ENCODE data around the gene PRTFDC1. TPM values are rescaled to one million over a fixed set of nuclear protein-coding genes. Genes with fewer than 3 reads are reported as not detected.

Gene PRTFDC1
- total RNA-seq, 5 donors from 2014 or later (not counting 1 experiment from before 2014, with no cell fraction given) = 0.43 to 1.5 (median 0.76) TPM

DNA sequence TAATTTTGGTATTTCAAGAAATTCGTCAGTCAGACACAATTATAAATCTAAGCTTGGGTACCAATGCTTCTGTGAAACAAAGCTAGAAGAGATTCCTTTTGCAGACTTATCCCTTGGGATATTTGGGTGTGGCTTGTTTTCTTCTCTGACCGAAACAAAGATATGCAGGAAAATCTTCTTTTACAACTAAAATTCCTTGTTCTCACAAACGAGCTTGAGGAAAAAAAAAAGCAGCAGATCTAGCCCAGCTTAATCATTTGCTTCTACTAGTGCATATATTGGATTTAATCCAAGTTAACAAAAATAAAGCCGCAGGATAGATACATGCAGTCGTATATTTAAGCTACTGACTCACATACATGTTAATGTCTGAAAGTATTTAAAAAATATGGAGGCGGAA, 104.2 kb downstream of the PRTFDC1 start:
- H3K27me3 Mint-ChIP-seq = peaks cover 0 to 3% of the 10 kb centered on the region in 2 donors
- H3K4me1 ChIP-seq (ENCODE audit: control insufficient read depth in 1 of 2, extremely low read depth in 1 of 2, insufficient read depth in 2 of 2, low read length in 2 of 2) = no peaks in the 10 kb centered on the region
- no peak overlapping the region for H3K4me3 Mint-ChIP-seq
- no peak overlapping the region for H3K4me3 ChIP-seq (ENCODE audit: control insufficient read depth in 1 of 2, extremely low read depth in 1 of 2, low read length in 1 of 2)
- H3K9me3 Mint-ChIP-seq = no peaks in the 10 kb centered on the region
- ATAC-seq (replicated peaks in 1 of 4) (no peak), DNase-seq (no peak)
- H3K4me1 Mint-ChIP-seq = peaks cover 10 to 17% (median 11%) of the 10 kb centered on the region in 3 donors
- no peak overlapping the region for H3K27ac Mint-ChIP-seq
- no CpG with 5 or more reads among the region's 6 CpGs for WGBS (ENCODE audit: insufficient coverage)
- H3K9me3 ChIP-seq = no peaks in the 10 kb centered on the region
- no peaks in the 10 kb centered on the region for H3K36me3 Mint-ChIP-seq
- H3K36me3 ChIP-seq (ENCODE audit: control insufficient read depth in 2 of 2, extremely low read depth in 1 of 2, insufficient read depth in 1 of 2, low read length in 1 of 2) = no peaks in the 10 kb centered on the region
- CTCF ChIA-PET = interaction anchor here in 1 of 2 donors (0.7 kb wide), 1 partner anchor 22 kb away, joined by 3 read pairs; no protein-coding TSS in a partner anchor
- no peak overlapping the region for H3K27ac ChIP-seq (ENCODE audit: low read length)
- POLR2A ChIA-PET = interaction anchor here in 1 of 2 donors (0.7 kb wide), 2 partner anchors 8 to 46 kb away, joined by 3 to 4 read pairs; no protein-coding TSS in a partner anchor
- H3K27me3 ChIP-seq (replicated peaks in 1 of 2; ENCODE audit: control insufficient read depth in 2 of 2, extremely low read depth in 1 of 2, insufficient read depth in 2 of 2, low read length in 1 of 2) = no peaks in the 10 kb centered on the region

DNA sequence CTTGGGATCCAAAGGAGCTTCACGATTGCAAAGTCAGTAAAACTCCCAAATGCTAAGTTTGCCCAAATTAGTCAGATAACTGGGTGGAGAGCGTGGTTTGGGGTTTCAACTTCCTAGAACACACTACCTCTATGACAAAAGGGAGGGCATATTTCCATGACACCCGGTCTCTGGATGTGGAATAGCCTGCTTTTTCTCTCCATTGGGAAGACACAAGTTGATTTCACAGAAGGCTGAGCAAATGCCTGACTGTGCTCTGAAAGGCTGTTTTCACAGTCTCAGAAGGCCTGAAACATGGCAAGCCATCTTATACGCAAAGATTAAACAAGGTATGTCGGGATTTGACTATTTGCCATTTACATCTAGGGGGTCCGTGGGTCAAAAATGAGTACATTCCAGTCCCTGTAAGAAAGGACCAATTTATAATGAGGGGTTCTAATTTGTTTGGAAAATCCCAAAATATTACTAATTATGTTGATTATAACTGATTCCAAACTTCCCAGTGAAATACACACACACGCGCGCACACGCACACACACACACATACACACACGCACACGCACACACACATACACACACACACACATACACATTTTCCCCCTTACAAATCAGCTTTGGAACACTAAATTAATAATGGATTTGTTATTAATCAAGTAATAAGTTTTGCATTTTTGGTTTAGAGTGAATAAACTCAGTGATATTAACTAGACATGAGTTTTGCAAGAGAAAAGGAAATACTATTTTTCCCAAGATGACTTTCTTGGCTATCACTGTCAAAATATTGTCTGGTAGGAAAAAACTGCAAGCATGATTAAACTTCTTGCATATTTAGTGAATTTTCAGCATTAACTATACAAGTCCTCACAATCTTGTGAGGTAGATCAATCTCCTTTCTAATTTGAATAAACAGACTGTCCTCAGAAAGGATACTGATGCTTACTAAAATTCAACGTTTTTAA, 105.0 kb downstream of the PRTFDC1 start:
- Mint-ChIP-seq H3K4me3 (no peak overlapping the region), H3K9me3 (no peaks in the 10 kb centered on the region), H3K4me1 (peaks cover 10 to 17% (median 11%) of the 10 kb centered on the region in 3 donors), H3K27ac (no peak overlapping the region), H3K36me3 (no peaks in the 10 kb centered on the region), H3K27me3 (peaks cover 0 to 3% of the 10 kb centered on the region in 2 donors)
- H3K9me3 ChIP-seq = no peaks in the 10 kb centered on the region
- POLR2A ChIA-PET = interaction anchor here in 1 of 2 donors (0.7 kb wide), 2 partner anchors 7 to 47 kb away, joined by 3 to 4 read pairs; no protein-coding TSS in a partner anchor
- ATAC-seq (replicated peaks in 1 of 4) = no peak
- DNase-seq = no peak
- CTCF ChIA-PET = interaction anchor here in 1 of 2 donors (0.7 kb wide), 1 partner anchor 23 kb away, joined by 3 read pairs; no protein-coding TSS in a partner anchor
- H3K4me1 ChIP-seq (ENCODE audit: control insufficient read depth in 1 of 2, extremely low read depth in 1 of 2, insufficient read depth in 2 of 2, low read length in 2 of 2) = no peaks in the 10 kb centered on the region
- no peaks in the 10 kb centered on the region for H3K27me3 ChIP-seq (replicated peaks in 1 of 2; ENCODE audit: control insufficient read depth in 2 of 2, extremely low read depth in 1 of 2, insufficient read depth in 2 of 2, low read length in 1 of 2)
- H3K27ac ChIP-seq (ENCODE audit: low read length) = no peak overlapping the region
- 90% methylated on average over 2 of the region's 13 CpGs for WGBS (ENCODE audit: insufficient coverage)
- no peak overlapping the region for H3K4me3 ChIP-seq (ENCODE audit: control insufficient read depth in 1 of 2, extremely low read depth in 1 of 2, low read length in 1 of 2)
- H3K36me3 ChIP-seq (ENCODE audit: control insufficient read depth in 2 of 2, extremely low read depth in 1 of 2, insufficient read depth in 1 of 2, low read length in 1 of 2) = no peaks in the 10 kb centered on the region

DNA sequence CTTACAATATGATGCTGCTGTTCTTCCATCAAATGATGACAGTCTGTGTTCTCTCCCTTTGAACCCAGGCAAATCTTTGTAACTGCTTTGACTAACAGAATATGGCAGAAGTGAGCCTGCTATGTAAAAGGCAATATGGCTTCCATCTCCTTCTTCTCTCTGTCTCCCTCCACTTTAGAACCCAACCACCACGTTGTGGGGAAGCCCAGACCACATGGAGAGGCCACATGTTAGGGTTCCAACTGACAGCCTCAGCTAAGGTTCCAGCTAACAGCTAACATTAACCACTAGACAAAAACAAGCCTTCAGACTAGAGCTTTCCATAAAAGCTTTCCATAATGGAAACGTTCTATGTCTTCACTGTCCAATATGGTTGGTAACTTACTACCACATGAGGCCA, 107.7 kb downstream of the PRTFDC1 start:
- ATAC-seq (replicated peaks in 1 of 4) = no peak
- Mint-ChIP-seq H3K36me3 (no peaks in the 10 kb centered on the region), H3K9me3 (no peaks in the 10 kb centered on the region), H3K27ac (no peak overlapping the region), H3K27me3 (peaks cover 0 to 3% of the 10 kb centered on the region in 2 donors), H3K4me3 (no peak overlapping the region), H3K4me1 (peaks cover 0 to 4% (median 0%) of the 10 kb centered on the region in 3 donors)
- no peak overlapping the region for H3K27ac ChIP-seq (ENCODE audit: low read length)
- H3K4me3 ChIP-seq (ENCODE audit: control insufficient read depth in 1 of 2, extremely low read depth in 1 of 2, low read length in 1 of 2) = no peak overlapping the region
- 38% methylated on average over 1 of the region's 2 CpGs for WGBS (ENCODE audit: insufficient coverage)
- no peaks in the 10 kb centered on the region for H3K27me3 ChIP-seq (replicated peaks in 1 of 2; ENCODE audit: control insufficient read depth in 2 of 2, extremely low read depth in 1 of 2, insufficient read depth in 2 of 2, low read length in 1 of 2)
- DNase-seq = no peak
- H3K36me3 ChIP-seq (ENCODE audit: control insufficient read depth in 2 of 2, extremely low read depth in 1 of 2, insufficient read depth in 1 of 2, low read length in 1 of 2) = no peaks in the 10 kb centered on the region
- ChIA-PET POLR2A (interaction anchor here in 1 of 2 donors (0.6 kb wide), 1 partner anchor 31 kb away, joined by 4 read pairs; no protein-coding TSS in a partner anchor), CTCF (no interaction called here)
- H3K4me1 ChIP-seq (ENCODE audit: control insufficient read depth in 1 of 2, extremely low read depth in 1 of 2, insufficient read depth in 2 of 2, low read length in 2 of 2) = no peaks in the 10 kb centered on the region
- H3K9me3 ChIP-seq = no peaks in the 10 kb centered on the region

DNA sequence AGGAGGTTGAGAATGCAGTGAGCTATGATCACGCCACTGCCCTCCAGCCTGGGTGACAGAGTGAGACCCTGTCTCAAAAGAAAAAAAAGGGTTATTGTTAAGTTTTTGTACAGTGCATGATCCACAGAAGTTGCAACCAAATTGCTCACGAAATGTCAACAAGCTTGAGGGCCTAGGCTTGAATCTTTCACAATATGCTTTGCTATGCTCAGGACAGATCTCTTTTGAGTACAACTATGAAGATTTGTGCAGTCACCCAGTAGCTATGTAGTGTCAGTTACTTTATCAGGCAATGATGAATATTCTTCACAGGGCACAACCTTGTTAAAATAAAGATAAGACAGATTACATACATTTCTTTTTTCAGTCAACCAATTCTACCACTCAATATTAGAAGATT, 109.2 kb downstream of the PRTFDC1 start:
- Mint-ChIP-seq H3K4me1 (peaks cover 0 to 4% (median 0%) of the 10 kb centered on the region in 3 donors), H3K4me3 (no peak overlapping the region), H3K27ac (no peak overlapping the region), H3K36me3 (no peaks in the 10 kb centered on the region), H3K9me3 (no peaks in the 10 kb centered on the region), H3K27me3 (peaks cover 0 to 1% of the 10 kb centered on the region in 2 donors)
- 85% methylated on average over 2 of the region's 2 CpGs for WGBS (ENCODE audit: insufficient coverage)
- DNase-seq (no peak), ATAC-seq (replicated peaks in 1 of 4) (no peak)
- ChIA-PET CTCF (interaction anchor here in 1 of 2 donors (0.9 kb wide), 1 partner anchor 13 kb away, joined by 3 read pairs; no protein-coding TSS in a partner anchor), POLR2A (no interaction called here)
- H3K27me3 ChIP-seq (replicated peaks in 1 of 2; ENCODE audit: control insufficient read depth in 2 of 2, extremely low read depth in 1 of 2, insufficient read depth in 2 of 2, low read length in 1 of 2) = no peaks in the 10 kb centered on the region
- H3K4me1 ChIP-seq (ENCODE audit: control insufficient read depth in 1 of 2, extremely low read depth in 1 of 2, insufficient read depth in 2 of 2, low read length in 2 of 2) = no peaks in the 10 kb centered on the region
- no peak overlapping the region for H3K4me3 ChIP-seq (ENCODE audit: control insufficient read depth in 1 of 2, extremely low read depth in 1 of 2, low read length in 1 of 2)
- H3K9me3 ChIP-seq = no peaks in the 10 kb centered on the region
- H3K36me3 ChIP-seq (ENCODE audit: control insufficient read depth in 2 of 2, extremely low read depth in 1 of 2, insufficient read depth in 1 of 2, low read length in 1 of 2) = no peaks in the 10 kb centered on the region
- no peak overlapping the region for H3K27ac ChIP-seq (ENCODE audit: low read length)

DNA sequence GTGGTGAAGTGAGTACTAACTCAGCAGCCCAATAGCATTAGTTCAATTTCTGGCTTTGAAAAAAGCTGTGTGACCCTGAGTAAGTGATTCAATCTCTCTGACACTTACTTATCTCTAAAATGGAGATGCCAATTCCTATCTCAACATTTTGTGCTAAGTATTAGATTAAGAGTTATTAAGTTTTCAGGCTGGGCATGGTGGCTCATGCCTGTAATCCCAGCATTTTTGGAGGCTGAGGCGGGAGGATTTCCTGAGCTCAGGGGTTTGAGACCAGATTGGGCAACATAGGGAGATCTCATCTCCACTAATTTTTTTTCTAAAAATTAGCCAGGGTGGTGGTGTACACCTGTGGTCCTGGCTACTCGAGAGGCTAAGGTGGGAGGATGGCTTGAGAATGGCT, 109.5 kb downstream of the PRTFDC1 start:
- H3K36me3 Mint-ChIP-seq = no peaks in the 10 kb centered on the region
- H3K4me3 ChIP-seq (ENCODE audit: control insufficient read depth in 1 of 2, extremely low read depth in 1 of 2, low read length in 1 of 2) = no peak overlapping the region
- no peaks in the 10 kb centered on the region for H3K27me3 Mint-ChIP-seq
- no peak for ATAC-seq (replicated peaks in 1 of 4)
- H3K4me1 Mint-ChIP-seq = peaks cover 0 to 4% (median 0%) of the 10 kb centered on the region in 3 donors
- DNase-seq = no peak
- no peaks in the 10 kb centered on the region for H3K4me1 ChIP-seq (ENCODE audit: control insufficient read depth in 1 of 2, extremely low read depth in 1 of 2, insufficient read depth in 2 of 2, low read length in 2 of 2)
- ChIA-PET CTCF (interaction anchor here in 1 of 2 donors (0.9 kb wide), 1 partner anchor 13 kb away, joined by 3 read pairs; no protein-coding TSS in a partner anchor), POLR2A (no interaction called here)
- 78% methylated on average over 1 of the region's 2 CpGs for WGBS (ENCODE audit: insufficient coverage)
- H3K27me3 ChIP-seq (replicated peaks in 1 of 2; ENCODE audit: control insufficient read depth in 2 of 2, extremely low read depth in 1 of 2, insufficient read depth in 2 of 2, low read length in 1 of 2) = no peaks in the 10 kb centered on the region
- H3K9me3 Mint-ChIP-seq = peaks cover 0 to 2% (median under 1%) of the 10 kb centered on the region in 3 donors
- no peak overlapping the region for H3K27ac Mint-ChIP-seq
- no peak overlapping the region for H3K27ac ChIP-seq (ENCODE audit: low read length)
- H3K9me3 ChIP-seq = no peaks in the 10 kb centered on the region
- no peaks in the 10 kb centered on the region for H3K36me3 ChIP-seq (ENCODE audit: control insufficient read depth in 2 of 2, extremely low read depth in 1 of 2, insufficient read depth in 1 of 2, low read length in 1 of 2)
- no peak overlapping the region for H3K4me3 Mint-ChIP-seq

DNA sequence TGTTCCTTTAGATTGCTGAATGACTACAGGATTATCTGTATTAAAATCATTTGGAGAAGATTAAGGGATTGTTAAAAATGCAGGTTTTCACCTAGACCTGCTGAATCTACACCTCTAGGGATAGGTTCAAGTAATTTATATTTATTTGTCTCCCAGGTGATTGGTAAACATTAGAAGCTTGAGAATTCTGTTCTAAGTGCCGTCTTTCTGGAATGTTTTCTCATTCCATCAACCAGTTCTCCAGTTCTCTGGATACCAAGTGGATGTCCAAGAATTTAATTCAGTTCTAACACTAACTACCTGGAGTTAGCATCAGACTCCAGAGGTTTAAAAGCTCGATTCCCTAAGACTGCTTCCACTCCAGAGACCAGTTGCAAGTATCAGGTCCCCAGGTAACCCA, 110.9 kb downstream of the PRTFDC1 start:
- H3K36me3 Mint-ChIP-seq = no peaks in the 10 kb centered on the region
- no peaks in the 10 kb centered on the region for H3K36me3 ChIP-seq (ENCODE audit: control insufficient read depth in 2 of 2, extremely low read depth in 1 of 2, insufficient read depth in 1 of 2, low read length in 1 of 2)
- no peaks in the 10 kb centered on the region for H3K4me1 ChIP-seq (ENCODE audit: control insufficient read depth in 1 of 2, extremely low read depth in 1 of 2, insufficient read depth in 2 of 2, low read length in 2 of 2)
- no peak overlapping the region for H3K27ac Mint-ChIP-seq
- POLR2A ChIA-PET = no interaction called here
- ATAC-seq (replicated peaks in 1 of 4) (no peak), DNase-seq (no peak)
- CTCF ChIA-PET = no interaction called here
- H3K9me3 Mint-ChIP-seq = peaks cover 0 to 7% (median 4%) of the 10 kb centered on the region in 3 donors
- H3K27me3 ChIP-seq (replicated peaks in 1 of 2; ENCODE audit: control insufficient read depth in 2 of 2, extremely low read depth in 1 of 2, insufficient read depth in 2 of 2, low read length in 1 of 2) = no peaks in the 10 kb centered on the region
- H3K9me3 ChIP-seq = no peaks in the 10 kb centered on the region
- no peak overlapping the region for H3K4me3 ChIP-seq (ENCODE audit: control insufficient read depth in 1 of 2, extremely low read depth in 1 of 2, low read length in 1 of 2)
- H3K27ac ChIP-seq (ENCODE audit: low read length) = no peak overlapping the region
- 100% methylated on average over 1 of the region's 2 CpGs for WGBS (ENCODE audit: insufficient coverage)
- H3K4me3 Mint-ChIP-seq = no peak overlapping the region
- no peaks in the 10 kb centered on the region for H3K27me3 Mint-ChIP-seq
- H3K4me1 Mint-ChIP-seq = peaks cover 0 to 4% (median 0%) of the 10 kb centered on the region in 3 donors
